ENCODE results near the gene HYAL2.

DNA sequence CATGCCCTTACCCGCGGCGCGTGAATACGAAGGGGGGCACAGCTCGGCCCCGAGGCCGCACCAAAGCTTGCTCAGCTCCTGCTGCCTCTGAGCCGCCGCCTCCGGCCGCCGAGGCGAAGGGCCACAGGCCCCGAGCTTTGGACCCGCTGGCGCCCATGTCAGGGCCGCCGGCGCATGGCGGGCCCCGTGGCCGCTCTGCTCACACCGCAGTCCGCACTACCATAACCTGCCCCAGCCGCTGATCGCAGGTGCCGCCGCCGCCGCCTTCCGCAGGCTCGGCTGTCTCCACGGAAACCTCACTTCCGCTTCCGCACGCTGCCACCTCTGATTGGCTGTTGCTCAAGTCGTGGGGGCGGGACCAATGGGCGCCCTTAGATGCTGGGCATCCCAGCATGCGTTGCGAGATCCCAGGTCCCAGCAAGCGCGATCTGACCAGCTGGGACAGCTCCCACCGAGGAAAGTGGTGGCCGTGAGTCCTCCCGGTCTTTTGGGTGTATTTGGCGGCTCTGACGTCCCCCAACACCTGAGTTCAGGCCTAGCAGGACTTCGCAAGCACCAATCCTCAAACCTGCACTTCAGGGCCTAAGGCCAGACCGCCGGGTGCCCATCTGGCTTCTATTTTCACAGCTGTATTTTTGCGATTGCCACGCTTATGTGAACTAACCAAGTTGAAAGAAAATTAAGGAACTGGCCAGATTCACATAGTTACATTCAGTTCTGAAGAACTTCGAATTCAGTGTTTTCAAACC is 5.6 kb upstream of the HYAL2 start, which contains the start of gene TUSC2:
- TF ChIP-seq EP300 (IDR thresholded peaks at IDR 0.05), result no peak
- TF ChIP-seq, protein P1, sequence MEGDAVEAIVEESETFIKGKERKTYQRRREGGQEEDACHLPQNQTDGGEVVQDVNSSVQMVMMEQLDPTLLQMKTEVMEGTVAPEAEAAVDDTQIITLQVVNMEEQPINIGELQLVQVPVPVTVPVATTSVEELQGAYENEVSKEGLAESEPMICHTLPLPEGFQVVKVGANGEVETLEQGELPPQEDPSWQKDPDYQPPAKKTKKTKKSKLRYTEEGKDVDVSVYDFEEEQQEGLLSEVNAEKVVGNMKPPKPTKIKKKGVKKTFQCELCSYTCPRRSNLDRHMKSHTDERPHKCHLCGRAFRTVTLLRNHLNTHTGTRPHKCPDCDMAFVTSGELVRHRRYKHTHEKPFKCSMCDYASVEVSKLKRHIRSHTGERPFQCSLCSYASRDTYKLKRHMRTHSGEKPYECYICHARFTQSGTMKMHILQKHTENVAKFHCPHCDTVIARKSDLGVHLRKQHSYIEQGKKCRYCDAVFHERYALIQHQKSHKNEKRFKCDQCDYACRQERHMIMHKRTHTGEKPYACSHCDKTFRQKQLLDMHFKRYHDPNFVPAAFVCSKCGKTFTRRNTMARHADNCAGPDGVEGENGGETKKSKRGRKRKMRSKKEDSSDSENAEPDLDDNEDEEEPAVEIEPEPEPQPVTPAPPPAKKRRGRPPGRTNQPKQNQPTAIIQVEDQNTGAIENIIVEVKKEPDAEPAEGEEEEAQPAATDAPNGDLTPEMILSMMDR (IDR thresholded peaks at IDR 0.05), result peak in 2 of 6 experiments; percentile 31 to 38

Measured in upper lobe of left lung (tissue), 4 donors.